ENCODE data around the gene SYT10.
A peak's percentile ranks its signal among the peaks of the same experiment; 100 is the strongest.
"Not testable (repeated sequence)": the region's sequence is repeated elsewhere in the genome, so short reads cannot be mapped to it uniquely, and the experiment has no call there.

SYT10 gene

GRCh38 chr12:33439587-33440011, at the start of gene SYT10:
SYT10 (minus strand) TSS chr12:33439819; CDS start chr12:33439522, 297 bp downstream.
- DNase-seq (ENCODE audit: low spot score), result peak; percentile 5

GRCh38 chr12:33488036-33488435, 48.4 kb upstream of the SYT10 start:
- no peak for DNase-seq (ENCODE audit: low spot score)

DNA sequence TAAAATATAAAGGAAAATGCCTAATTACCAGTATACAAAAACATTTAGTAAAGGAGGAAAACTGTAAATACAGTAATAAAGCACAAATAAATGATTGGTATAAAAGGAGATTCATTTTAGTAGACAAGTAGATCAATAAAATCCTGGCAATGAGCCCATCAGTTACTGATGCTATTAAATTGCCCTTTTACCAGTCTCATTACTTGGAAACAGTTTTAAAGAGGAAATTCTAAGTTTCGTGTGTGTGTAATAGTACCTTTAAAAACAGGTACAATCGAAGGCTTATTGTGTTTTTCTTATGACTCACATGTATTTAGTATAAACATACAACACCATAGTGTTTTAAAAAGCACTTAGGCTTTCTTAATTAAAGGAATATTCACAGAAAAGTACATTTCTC, 46.4 kb upstream of the SYT10 start:
- no peak for DNase-seq (ENCODE audit: low spot score)

DNA sequence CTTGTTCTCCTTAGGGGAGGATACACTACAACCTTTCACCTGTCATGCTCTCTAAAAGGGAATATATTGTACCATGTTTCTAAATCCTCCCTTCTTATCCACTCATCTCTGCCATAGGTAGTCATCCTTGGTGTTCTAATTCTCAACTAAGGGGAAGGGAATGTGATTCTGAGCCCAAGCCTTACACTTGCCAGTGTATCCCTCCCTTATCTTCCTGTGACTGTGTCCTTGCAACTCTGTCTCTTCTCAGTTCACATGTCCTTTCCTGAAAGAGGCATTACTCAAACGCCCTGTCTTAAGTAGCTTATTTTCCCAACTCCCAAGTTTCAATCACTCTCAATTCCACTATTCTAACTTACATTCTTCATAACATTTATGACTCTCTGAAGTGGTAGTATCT, 44.5 kb upstream of the SYT10 start:
- DNase-seq (ENCODE audit: low spot score), result no peak

DNA sequence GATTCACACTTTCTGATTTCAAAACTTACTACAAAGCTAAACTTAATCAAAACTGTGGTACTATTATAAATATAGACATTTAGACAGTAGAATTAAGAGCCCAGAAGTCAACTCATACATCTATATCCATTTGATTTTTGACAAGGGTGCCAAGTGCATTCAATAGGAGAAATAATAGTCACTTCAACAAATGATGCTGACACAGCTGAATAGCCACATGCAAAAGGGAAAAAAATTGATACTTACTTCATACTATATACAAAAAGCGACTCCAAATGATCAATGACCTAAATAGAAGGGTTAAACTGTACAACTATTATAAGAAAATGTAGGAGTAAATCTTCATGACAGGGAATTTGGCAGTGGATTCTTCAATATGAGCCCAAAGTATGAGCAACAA, 40.7 kb upstream of the SYT10 start:
- no peak for DNase-seq (ENCODE audit: low spot score)

- DNase-seq (ENCODE audit: low spot score), result no peak
These were observed 36.4 kb upstream of the SYT10 start for GRCh38 chr12:33476058-33476457.

DNA sequence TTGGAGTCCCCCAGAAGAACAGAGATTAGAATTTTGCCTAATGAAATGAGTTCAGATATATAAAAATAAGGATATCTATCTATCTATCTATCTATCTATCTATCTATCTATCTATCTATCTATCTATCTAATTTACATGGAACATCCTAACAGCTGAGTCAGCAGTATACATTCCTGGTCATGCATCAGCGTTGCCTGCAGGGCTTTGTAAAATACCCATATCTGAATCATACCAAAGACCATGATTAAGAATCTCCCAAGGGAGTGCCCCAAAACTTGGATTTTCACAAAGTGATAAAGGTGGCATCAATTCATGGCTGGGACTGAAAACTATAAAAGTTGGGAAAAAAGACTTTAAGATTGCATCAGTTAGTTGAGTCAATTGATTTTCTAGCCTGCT, 32.7 kb upstream of the SYT10 start:
- no peak for DNase-seq (ENCODE audit: low spot score)

- DNase-seq (ENCODE audit: low spot score), result no peak
These were observed 15.5 kb upstream of the SYT10 start for GRCh38 chr12:33455096-33455495.

DNA sequence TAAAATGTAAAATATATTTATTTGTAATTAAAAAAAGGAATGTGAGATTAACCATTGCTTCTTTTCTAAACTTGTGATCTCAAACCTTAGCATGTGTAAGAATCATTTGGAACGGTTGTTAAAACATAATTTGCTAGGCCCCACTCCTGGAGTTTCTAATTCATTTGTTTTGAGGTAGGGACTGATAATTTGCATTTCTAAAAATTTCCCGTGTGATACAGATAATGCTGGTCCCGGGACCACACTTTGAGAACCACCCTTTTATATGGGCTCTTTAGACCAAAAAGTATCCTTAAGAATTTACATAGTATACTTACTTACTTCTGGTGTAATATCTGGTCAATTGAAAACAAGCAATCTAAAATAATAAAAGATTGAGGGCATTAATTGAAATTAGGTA, 10.9 kb upstream of the SYT10 start:
- no peak for DNase-seq (ENCODE audit: low spot score)

DNA sequence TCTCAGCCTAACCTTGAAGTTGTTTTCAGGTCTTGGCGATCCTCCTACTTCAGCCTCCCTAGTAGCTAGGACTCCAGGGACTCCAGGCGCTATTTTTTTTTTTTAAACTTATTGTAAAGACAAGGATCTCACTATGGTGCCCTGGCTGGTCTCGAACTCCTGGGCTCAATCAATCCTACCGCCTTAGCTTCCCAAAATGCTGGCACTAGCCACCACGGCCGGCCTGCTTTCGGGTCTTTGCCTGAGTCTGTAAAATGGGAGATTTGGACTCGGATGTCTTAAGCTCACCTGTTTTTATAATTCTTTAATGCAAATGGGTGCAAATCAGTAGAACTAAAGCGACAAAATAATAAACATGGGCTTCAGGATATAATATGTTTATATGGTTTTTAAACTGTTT, 858 bp upstream of the SYT10 start:
- DNase-seq (ENCODE audit: low spot score), result no peak

DNA sequence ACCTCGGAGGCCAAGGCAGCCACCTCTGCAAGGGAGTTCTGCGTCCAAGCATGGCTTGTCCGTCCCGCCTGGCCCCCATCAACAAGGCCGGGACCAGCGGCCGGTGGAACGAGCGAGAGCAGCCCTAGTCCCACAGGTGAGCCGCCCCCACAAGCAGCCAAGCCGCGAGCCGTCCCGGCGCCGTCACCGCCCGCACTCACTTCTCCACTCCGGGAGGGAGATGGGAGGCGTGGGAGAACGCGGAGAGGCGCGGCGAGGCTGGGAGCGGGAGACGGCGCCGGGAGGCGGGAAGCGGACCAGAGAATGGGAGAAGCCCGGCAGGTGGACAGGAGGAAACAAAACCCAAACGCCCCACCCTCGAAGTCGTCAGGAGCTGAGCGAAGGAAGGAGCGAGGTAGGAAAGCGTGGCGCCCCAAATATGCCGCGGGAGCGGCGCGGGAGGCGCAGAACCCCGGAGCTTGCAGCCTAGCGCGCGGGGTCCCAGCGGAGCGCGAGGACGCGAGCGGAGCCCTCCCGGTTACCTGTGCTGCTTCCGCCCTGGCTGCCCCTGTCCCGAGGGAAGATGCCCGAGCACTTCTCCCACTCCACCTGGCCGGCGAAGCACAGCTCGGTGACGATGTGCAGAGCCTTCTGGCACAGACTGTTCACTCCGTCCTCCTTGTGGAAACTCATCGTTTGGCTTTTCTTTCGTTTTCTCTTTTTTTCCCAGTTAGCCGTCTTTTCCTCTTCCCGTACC, 600 bp downstream of the SYT10 start:
- DNase-seq (ENCODE audit: low spot score), result peak; percentile 2

DNA sequence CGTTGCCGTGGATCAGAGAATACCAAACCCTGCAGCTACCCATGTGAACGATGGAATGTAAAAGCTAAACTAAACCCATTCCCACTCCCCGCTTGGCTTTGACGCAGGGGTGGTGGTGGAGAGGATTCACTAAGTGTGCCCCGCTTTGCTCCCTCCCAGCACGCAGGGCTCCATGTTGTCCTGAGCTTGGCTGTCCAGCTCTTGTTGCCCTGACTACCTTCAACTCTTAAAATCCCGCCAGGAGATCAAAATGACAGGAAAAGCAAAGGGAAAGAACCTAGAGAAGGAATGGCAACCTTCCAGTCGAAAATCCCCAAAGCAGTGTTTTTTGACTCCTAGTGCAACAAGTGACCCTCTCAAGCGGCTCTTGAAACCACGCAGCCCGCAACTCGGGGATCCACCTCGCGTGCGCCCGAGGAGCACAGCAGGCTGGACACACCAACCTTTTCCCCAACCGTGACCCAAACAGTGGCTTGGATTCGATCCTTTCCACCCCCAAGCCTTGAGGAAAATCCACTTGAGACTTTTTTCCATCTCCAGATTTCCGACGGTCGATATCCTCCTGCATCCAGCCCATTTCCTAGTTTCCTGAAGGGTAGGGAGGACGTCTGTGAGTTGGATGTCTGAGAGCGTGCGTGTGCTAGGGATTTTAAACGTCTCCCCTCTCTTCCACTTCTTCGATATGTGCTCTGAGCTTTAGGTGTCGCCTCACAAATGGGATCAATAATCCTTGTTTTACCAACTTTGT, 1.4 kb downstream of the SYT10 start:
- DNase-seq (ENCODE audit: low spot score), result no peak

GRCh38 chr12:33437598-33437997, 2.0 kb downstream of the SYT10 start:
- DNase-seq (ENCODE audit: low spot score), result no peak

DNA sequence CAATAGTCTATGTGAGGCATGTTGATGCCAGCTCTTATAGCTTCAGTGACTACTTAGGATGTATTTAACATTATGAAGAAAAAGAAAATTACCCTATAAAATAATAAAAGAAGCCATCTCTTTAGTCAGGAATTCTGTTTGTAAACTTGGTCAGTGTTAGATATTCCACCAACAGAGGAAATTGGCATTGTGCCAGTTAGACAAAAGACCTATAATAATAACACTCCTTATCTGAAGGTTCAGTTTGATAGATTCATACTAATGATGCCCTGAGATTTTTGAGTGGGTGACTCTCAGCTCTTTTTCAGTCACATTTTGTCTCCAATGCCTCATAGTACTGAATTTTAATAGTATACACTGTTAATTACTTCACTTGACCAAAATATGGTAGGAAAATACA, 6.6 kb downstream of the SYT10 start:
- no peak for DNase-seq (ENCODE audit: low spot score)

DNA sequence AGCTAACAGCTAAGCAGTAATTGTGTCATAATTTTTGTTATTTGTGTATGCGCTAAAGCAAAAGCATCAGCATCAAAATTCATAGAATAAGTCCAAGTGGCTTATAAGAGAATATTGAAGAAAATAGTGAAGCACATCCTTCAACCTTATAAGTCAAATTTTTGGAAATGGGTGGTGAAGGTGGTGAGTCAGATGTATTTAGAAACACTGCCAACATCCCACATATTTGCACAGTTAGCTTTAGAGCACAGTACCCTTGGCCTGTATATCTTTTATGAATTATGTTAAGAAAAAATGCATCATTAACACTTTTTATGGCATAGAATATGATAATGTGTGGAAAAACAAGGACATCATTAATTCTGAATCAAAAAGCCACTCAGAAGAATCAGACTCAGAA, 8.0 kb downstream of the SYT10 start:
- no peak for DNase-seq (ENCODE audit: low spot score)

DNA sequence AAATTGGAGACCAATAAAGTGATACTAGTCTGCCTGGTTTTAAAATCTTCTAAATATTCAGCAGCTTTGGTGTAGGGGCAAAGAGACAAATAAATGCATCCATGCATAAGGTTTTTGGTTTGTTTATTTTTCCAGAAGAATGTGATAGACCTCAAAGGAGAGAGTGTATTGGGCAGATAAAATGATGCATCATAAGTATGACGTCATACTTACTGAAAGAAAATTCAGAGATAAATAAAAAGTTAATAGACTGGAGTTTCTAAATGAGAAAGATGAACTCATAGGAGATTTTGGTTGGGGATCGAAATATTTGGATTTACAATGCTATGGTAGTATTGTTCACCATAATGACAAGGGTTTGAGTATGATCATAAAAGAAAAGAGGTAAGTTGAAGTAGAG, 10.2 kb downstream of the SYT10 start:
- DNase-seq (ENCODE audit: low spot score), result no peak

DNA sequence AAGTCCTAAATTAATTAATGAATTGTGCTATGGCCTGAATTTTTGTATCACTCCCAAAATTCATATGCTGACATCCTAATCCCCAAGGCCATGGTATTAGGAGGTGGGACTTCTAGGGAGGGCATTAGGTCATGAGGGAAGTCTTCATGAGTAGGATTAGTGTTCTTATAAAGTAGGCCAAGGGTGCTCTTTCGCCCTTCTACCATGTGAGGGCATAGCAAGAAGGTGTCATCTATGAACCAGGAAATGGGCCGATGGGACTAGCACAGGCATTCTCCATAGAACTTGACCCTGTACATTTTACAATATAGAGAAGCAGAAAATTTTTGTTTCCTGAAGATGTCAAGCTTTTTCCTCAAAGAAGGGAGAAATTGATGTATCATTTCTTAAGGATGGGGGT, 12.5 kb downstream of the SYT10 start:
- no peak for DNase-seq (ENCODE audit: low spot score)

DNA sequence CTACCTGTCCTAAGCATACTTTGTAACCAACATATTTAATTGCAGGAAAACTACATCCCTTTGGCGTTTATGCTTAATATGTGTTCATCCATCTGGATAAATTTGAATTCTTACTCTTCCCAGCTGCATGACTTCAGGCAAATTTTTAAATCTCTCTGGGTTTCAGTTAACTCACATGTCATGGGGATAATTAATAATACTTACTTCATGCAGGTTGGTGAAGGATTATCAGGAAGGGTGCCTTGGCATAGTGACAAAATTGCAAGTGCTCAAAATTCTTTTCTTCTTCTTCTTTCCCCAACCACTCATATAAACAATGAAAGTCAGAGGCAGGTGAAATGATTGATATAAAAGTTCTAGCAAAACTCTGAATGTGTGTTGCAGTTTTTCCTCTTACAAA, 15.9 kb downstream of the SYT10 start:
- no peak for DNase-seq (ENCODE audit: low spot score)

- DNase-seq (ENCODE audit: low spot score), result not testable (repeated sequence)
These were observed 27.2 kb downstream of the SYT10 start for GRCh38 chr12:33412410-33412809.

DNA sequence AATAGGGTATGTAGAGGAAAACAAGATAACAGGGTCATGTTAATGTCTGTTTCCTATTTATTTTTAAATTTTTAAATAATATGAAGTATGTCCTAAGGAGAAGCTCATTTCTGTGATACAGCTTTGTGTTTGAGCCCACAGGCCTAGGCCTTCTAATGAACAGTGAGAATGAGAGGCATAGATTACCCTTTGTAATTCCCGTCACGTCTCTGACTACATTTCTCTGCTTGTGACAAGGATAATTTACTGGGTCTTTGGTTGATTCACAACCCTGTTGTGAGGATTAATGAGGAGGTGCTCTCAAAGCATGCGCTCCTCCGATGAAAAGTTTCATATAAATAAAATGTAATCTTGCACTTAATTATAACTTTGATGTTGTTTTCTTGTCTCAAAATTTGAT, 56.1 kb downstream of the SYT10 start:
- DNase-seq (ENCODE audit: low spot score), result no peak

DNA sequence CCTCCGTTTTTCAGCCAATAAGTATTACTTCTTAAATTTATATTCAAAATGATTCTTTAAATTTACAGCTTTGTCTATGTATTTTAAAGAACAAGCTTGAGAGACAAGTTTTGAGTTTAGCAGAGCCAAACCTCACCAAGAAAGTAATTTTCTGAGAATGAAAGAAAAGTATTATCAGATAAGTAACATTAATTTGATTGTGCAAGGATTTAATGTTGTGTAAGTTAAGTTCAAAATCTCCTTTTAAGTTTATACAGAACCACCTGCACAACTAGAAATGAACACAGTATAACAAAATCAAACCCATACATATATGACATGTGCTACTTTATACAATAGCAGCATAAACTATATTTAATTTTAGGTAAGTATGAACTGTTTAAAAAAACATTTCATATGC, 63.5 kb downstream of the SYT10 start:
- DNase-seq (ENCODE audit: low spot score), result no peak

GRCh38 chr12:33370318-33370717, 69.3 kb downstream of the SYT10 start:
- no peak for DNase-seq (ENCODE audit: low spot score)

DNA sequence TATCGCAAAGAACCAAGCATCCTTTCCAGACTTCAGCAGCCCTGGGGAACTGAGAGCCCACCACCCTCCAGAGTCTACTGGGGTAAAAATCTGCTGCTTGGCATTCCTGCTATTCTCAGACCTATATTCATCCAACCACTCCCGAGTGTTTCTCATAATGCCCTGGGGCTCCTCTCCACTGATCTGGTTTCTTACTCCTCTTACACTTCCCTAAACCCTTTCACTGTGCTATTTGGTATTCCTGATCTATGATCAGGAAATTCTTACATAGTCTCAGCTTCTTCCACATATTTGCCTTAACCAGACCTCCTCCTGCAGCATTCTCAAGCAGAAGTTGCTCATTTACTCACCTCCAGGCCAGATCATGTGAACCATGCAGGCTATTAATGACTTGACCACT, 82.4 kb downstream of the SYT10 start:
- no peak for DNase-seq (ENCODE audit: low spot score)

GRCh38 chr12:33349791-33350190, 89.8 kb downstream of the SYT10 start:
- DNase-seq (ENCODE audit: low spot score), result no peak

Data from AG08395 (cell line).